Mucosa of stomach (tissue), 1 donor: ENCODE measurements around the gene EVPL.
"Not testable (repeated sequence)": the region's sequence is repeated elsewhere in the genome, so short reads cannot be mapped to it uniquely, and the experiment has no call there.

Experiments
- H3K27me3 ChIP-seq: one replicate; pipeline ENCODE4 v1.7.0; 2013; ENCODE audit warnings: mild to moderate bottlenecking, low read length; ENCODE audit not compliant: control insufficient read depth, insufficient read depth
- H3K36me3 ChIP-seq: one replicate; pipeline ENCODE4 v1.7.0; 2013; ENCODE audit warnings: low read length; ENCODE audit not compliant: control insufficient read depth, insufficient read depth
- H3K4me1 ChIP-seq: one replicate; pipeline ENCODE4 v1.7.0; 2013; ENCODE audit warnings: mild to moderate bottlenecking, low read length; ENCODE audit not compliant: control insufficient read depth, insufficient read depth
- H3K4me3 ChIP-seq: one replicate; pipeline ENCODE4 v1.7.0; 2013; ENCODE audit warnings: low read length
- H3K9ac ChIP-seq: one replicate; pipeline ENCODE4 v1.7.0; 2013; ENCODE audit warnings: mild to moderate bottlenecking, low read length, moderate library complexity
- H3K9me3 ChIP-seq: one replicate; pipeline ENCODE4 v1.7.0; 2013; ENCODE audit warnings: mild to moderate bottlenecking, low read length, moderate library complexity; ENCODE audit not compliant: control insufficient read depth
- donor health status: Pancreatic carcinoma.

The EVPL gene

GRCh38 chr17:76054112-76054476 lies 27.0 kb upstream of the EVPL start:
- Histone ChIP-seq H3K4me3 (no peak overlapping the region), H3K27me3 (no peaks in the 10 kb centered on the region), H3K9me3 (no peaks in the 10 kb centered on the region), H3K4me1 (peaks cover 21% of the 10 kb centered on the region), H3K36me3 (peaks cover 18% of the 10 kb centered on the region), H3K9ac (no peak overlapping the region)

DNA sequence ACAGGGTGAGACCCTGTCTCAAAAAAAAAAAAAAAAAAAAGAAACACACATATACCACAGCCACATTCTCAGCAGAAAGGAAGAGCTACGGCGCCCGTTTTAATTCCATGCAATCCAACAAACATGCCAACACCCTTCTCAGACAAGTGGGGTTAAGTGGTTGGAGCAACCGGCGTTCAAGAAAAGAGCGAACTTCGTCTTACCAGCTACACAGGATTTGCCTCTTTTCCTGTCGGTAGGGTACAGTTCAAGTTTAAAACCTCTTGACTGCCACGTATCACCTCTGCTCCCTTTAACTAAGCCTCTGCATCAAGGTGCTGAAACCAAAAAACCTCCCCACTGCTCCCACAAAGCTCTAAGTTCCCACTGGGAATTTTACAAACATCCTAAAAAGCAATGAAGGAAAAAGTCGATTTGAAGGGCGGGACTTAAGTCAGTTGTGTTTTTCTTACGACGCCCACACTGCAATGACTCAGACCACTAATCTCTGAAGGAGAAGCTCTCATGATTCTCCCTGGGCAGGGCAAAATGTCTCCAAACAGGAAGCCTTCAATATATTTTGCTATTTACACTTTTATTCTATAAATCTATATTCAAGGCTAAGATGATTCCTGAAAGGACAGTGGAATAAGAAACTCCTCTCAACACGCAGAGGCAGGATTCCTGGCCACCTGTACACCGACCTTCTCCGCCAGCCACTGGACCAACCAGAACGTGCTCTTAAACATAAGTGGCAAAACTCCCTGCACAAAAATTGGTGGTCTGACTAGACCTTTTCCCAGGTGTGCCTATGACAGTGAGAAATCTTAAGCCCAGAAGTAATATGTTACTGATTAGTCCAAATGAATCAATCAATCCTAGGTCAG lies 26.4 kb upstream of the EVPL start:
- Histone ChIP-seq H3K9ac (no peak overlapping the region), H3K27me3 (no peaks in the 10 kb centered on the region), H3K4me1 (peaks cover 21% of the 10 kb centered on the region), H3K36me3 (peaks cover 20% of the 10 kb centered on the region), H3K9me3 (no peaks in the 10 kb centered on the region), H3K4me3 (no peak overlapping the region)

GRCh38 chr17:76051561-76051960 lies 24.5 kb upstream of the EVPL start:
- Histone ChIP-seq H3K4me3 (no peak overlapping the region), H3K36me3 (peaks cover 21% of the 10 kb centered on the region)

DNA sequence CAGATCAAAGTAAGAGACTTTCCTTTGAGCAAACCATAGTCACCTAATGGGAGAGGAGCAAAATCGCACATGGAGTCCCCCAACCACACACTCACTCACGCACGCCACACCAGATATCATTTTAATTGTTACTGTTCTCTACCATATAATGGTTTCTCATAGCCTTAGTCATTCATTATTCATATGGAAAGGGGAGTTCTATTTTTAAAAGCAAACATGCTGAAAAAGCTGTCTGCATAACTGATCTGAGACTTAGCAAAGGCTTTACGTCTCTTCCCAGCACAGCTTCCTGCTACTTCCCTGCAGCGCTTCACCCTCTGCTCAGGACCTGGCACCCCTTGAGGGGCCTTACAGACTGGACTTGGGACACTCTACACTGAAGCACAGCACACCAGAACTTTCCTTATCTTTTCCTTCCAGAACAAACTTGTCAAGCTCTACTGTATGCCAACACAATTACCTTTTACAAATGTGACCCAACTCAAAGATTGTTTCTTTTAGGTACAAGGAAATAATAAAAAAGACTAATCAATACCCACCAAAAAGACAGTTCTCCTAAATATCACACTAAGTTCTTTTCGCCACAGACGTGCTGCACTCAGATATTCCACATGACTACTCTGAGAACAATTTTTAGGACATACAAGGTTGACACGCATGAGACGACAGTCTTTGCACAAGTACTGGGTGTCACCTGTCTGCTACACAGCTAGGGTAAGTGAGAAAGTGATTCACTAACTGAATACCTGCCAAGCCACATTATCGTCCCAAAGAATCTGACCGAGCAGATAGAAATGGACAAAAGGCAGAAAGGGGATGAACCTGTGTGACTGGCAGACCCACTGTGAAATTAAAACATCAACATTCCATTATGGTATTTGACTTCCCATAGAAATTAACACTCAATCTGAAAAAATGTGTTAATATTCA lies 23.7 kb upstream of the EVPL start:
- no peaks in the 10 kb centered on the region for H3K9me3 ChIP-seq
- H3K36me3 ChIP-seq, result peaks cover 14% of the 10 kb centered on the region
- H3K4me3 ChIP-seq, result no peak overlapping the region
- no peak overlapping the region for H3K9ac ChIP-seq
- peaks cover 21% of the 10 kb centered on the region for H3K4me1 ChIP-seq
- no peaks in the 10 kb centered on the region for H3K27me3 ChIP-seq

More at GRCh38 chr17:76051561-76051960, 24.5 kb upstream of the EVPL start:
- Histone ChIP-seq H3K4me1 (peaks cover 21% of the 10 kb centered on the region), H3K27me3 (no peaks in the 10 kb centered on the region), H3K9me3 (no peaks in the 10 kb centered on the region), H3K9ac (no peak overlapping the region)

DNA sequence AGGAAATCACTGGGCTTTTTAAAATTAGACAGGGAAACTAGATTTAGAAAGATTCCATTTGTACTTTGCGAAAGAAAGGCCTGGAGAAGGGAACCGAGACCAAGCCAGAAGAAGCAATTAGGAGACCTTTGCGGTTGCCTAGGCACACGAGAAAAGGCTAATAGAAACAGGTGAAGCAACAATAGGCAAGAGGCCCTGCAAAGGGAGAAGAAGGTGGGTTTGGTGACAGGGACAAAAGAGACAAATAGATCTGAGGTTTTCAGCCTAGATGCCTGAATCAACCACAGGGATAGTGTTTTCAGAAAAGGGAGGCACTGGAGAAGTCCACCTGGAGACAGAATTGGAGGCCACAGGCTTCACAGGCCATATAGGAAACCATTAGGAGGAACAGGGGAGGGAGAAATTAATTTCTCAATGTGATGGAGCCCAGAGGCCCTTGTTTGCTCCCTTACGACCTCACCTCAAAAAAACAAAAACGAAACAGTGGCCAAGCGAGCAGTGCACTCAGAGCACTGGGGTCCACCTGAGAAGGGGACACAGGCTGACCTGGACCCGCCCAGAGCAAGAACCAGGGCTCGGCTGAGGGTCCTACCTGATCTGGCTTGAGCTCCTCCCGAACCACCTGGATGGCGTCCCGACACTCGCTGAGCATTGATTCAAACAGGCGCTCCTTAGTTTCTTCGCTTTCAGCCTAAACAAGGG lies 22.9 kb upstream of the EVPL start:
- Histone ChIP-seq H3K4me3 (no peak overlapping the region), H3K4me1 (peaks cover 21% of the 10 kb centered on the region), H3K27me3 (no peaks in the 10 kb centered on the region), H3K9me3 (no peaks in the 10 kb centered on the region), H3K36me3 (peaks cover 14% of the 10 kb centered on the region), H3K9ac (no peak overlapping the region)

DNA sequence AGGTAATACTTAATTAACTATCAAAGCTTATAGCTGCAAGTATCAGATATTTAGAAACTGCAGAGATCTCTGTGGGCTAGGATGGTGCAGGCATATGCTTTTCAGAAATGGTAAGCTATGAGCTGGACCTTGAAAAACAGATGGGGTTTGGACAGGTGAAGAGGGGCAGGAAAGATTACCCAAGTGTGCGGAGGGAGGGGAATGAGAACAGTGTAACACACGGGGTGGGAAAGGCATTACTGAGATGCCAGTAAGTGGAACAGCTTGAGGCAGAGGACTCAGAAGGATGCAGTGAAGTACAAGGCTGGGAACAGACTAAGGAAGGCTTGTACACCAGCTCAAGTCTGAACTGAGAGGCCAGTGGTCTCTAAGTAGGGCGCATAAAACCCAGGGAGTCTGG lies 22.1 kb upstream of the EVPL start:
- Histone ChIP-seq H3K4me3 (no peak overlapping the region), H3K9me3 (no peaks in the 10 kb centered on the region), H3K9ac (no peak overlapping the region), H3K4me1 (peaks cover 21% of the 10 kb centered on the region), H3K36me3 (peaks cover 19% of the 10 kb centered on the region), H3K27me3 (no peaks in the 10 kb centered on the region)

DNA sequence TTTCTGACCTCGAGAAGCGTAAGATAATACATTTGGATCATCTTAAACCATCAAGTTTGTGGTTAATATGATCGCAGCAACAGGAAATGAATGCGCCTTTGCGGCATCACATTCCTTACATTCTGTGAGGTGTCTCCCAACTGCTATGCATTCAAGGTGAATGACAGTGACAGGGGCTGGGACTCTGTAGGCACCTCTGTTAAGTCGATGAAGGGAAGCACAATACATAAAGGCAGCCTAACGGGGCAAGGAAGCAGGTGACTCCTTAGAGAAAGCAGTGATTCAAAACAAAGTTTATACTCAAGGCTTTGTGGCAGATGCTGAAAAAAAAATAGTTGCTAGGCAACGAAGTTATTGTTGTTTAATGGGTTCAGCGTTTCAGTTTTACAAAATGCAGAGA lies 21.6 kb upstream of the EVPL start:
- H3K36me3 ChIP-seq, result peaks cover 23% of the 10 kb centered on the region

DNA sequence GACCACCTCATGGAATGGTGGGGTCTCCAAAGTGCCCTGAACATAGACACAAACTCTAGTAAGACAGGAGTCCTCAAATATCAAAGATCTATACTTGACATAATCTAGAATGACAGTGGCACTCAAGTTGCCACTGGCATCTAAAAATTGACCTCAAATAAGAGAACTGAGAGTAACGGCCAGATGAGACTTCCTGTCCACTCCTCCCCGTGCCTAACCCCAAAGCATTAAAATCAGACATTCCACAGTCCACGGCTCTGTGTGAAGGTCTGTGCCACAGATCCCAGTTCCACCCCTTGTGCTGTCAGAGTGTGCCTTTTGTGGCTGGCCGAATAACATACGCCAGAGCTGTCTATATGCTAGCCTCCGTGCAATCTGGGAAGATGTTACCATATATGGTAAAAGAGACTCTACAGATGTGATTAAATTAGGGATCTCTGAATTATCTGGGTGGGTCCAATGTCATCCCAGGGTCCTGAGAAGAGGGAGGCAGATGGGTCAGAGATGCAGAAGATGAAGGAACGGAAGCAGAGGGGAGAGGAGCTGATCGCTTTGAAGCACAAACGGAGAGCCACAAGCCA lies 21.0 kb upstream of the EVPL start:
- H3K9ac ChIP-seq, result no peak overlapping the region
- peaks cover 23% of the 10 kb centered on the region for H3K36me3 ChIP-seq
- no peaks in the 10 kb centered on the region for H3K27me3 ChIP-seq
- H3K4me1 ChIP-seq, result peaks cover 11% of the 10 kb centered on the region
- no peaks in the 10 kb centered on the region for H3K9me3 ChIP-seq
- no peak overlapping the region for H3K4me3 ChIP-seq

More for the DNA sequence above, 21.6 kb upstream of the EVPL start:
- H3K4me1 ChIP-seq, result peaks cover 16% of the 10 kb centered on the region
- no peaks in the 10 kb centered on the region for H3K27me3 ChIP-seq
- H3K9ac ChIP-seq, result no peak overlapping the region
- no peak overlapping the region for H3K4me3 ChIP-seq
- no peaks in the 10 kb centered on the region for H3K9me3 ChIP-seq

DNA sequence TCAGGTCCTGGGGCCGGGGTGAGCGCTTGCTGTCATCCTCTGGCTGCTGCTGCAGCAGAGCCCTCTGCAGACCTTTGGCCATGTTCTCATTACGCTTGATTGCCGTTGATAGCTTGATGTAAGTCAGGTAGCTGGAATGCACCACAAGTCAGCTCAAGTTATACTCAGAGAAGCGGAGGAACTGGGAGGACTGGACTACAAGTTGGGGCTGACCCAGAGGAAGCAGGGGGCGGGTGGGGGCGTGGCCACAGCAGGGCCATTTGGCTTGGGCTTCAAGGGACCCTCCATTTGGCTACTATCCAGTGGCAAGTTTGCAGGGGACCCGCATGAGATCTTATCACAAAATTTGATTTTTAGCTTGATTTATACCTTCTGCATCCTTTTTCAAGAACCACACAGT lies 19.0 kb upstream of the EVPL start:
- no peaks in the 10 kb centered on the region for H3K27me3 ChIP-seq
- H3K4me1 ChIP-seq, result peaks cover 6% of the 10 kb centered on the region
- no peak overlapping the region for H3K9ac ChIP-seq
- peaks cover 23% of the 10 kb centered on the region for H3K36me3 ChIP-seq
- H3K9me3 ChIP-seq, result no peaks in the 10 kb centered on the region
- no peak overlapping the region for H3K4me3 ChIP-seq

GRCh38 chr17:76044475-76045007 lies 17.4 kb upstream of the EVPL start:
- not testable (repeated sequence) for H3K4me1 ChIP-seq, H3K9ac ChIP-seq, H3K27me3 ChIP-seq, H3K4me3 ChIP-seq, H3K9me3 ChIP-seq
- H3K36me3 ChIP-seq, result peaks cover 24% of the 10 kb centered on the region

DNA sequence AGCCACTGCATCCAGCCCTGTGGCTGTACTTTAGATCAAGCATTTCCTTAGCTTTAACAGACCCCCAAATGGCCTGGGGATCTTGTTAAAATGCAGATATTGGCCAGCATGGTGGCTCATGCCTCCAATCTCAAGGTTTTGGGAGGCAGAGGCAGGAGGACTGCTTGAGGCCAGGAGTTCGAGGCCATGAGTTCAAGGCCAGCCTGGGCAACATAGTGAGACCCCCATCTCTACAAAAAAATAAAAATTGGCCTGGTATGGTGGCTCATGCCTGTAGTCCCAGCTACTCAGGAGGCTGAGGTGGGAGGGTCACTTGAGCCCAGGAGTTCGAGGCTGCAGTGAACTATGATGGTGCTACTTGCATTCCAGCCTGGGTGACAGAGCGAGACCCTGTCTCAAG lies 15.8 kb upstream of the EVPL start:
- H3K4me3 ChIP-seq, H3K9ac ChIP-seq, H3K4me1 ChIP-seq, H3K9me3 ChIP-seq, H3K27me3 ChIP-seq: not testable (repeated sequence)
- H3K36me3 ChIP-seq, result peaks cover 21% of the 10 kb centered on the region
